Endodermal cell (in vitro differentiated cells): ENCODE results near the gene HDAC4. TPM values are rescaled to one million over a fixed set of nuclear protein-coding genes. Genes with fewer than 3 reads are reported as not detected.

Experiments
- DNase-seq: peaks from one replicate; pipeline ENCODE4 v3.0.0-alpha.2; 2017
- H3K27ac ChIP-seq: 2 replicates; pipeline ENCODE4 v1.5.1; 2013; ENCODE audit warnings: mild to moderate bottlenecking, low read depth, low read length, moderate library complexity
- H3K27me3 ChIP-seq: 2 replicates; pipeline ENCODE4 v1.6.1; 2013; ENCODE audit warnings: mild to moderate bottlenecking, low read length, moderate library complexity; ENCODE audit not compliant: insufficient read depth, control insufficient read depth, poor library complexity, severe bottlenecking
- H3K36me3 ChIP-seq: 2 replicates; pipeline ENCODE4 v1.7.0; 2013; ENCODE audit warnings: mild to moderate bottlenecking, low read length, moderate library complexity; ENCODE audit not compliant: control insufficient read depth, insufficient read depth
- H3K4me1 ChIP-seq: one replicate; pipeline ENCODE4 v1.7.0; 2013; ENCODE audit warnings: low read length; ENCODE audit not compliant: control insufficient read depth, insufficient read depth
- H3K4me3 ChIP-seq: 2 replicates; pipeline ENCODE4 v1.5.1; 2013; ENCODE audit warnings: mild to moderate bottlenecking, low read length, moderate library complexity
- H3K9ac ChIP-seq: 2 replicates; pipeline ENCODE4 v1.6.1; 2013; ENCODE audit warnings: mild to moderate bottlenecking, low read length, moderate library complexity; ENCODE audit not compliant: poor library complexity, severe bottlenecking; ENCODE audit errors: extremely low read depth
- H3K9me3 ChIP-seq: 2 replicates; pipeline ENCODE4 v1.6.1; 2013; ENCODE audit warnings: mild to moderate bottlenecking, low read length, moderate library complexity; ENCODE audit not compliant: control insufficient read depth
- H3K27ac Mint-ChIP-seq: 2 replicates; pipeline ENCODE4 v1.8.0; 2020; ENCODE audit warnings: mixed read lengths
- H3K27me3 Mint-ChIP-seq: 2 replicates; pipeline ENCODE4 v1.8.0; 2021; ENCODE audit warnings: mild to moderate bottlenecking, mixed read lengths; ENCODE audit not compliant: insufficient read depth
- H3K36me3 Mint-ChIP-seq: 2 replicates; pipeline ENCODE4 v1.8.0; 2020; ENCODE audit warnings: low read depth, mixed read lengths
- H3K4me1 Mint-ChIP-seq: 2 replicates; pipeline ENCODE4 v1.8.0; 2020; ENCODE audit warnings: mixed read lengths
- H3K4me3 Mint-ChIP-seq: 2 replicates; pipeline ENCODE4 v1.8.0; 2020; ENCODE audit warnings: mild to moderate bottlenecking, moderate library complexity, mixed read lengths
- H3K9me3 Mint-ChIP-seq: 2 replicates; pipeline ENCODE4 v1.8.0; 2020; ENCODE audit warnings: mild to moderate bottlenecking, mixed read lengths
- WGBS, 2 experiments: methylation state at CpG; one replicate each; pipeline versions ENCODE4 v1.1.5 to v1.1.7; 2013; ENCODE audit warnings: missing lambda C conversion rate in 2 of 2, mixed read lengths in 1 of 2; ENCODE audit not compliant: insufficient coverage in 1 of 2, insufficient read length in 1 of 2; 5-methylcytosine and 5-hydroxymethylcytosine counted together
- total RNA-seq, 2 donors: library from RNA; stranded (reverse); fragmentation: NEBNext Ultra II Directional in 1 of 2; extraction: Animal tissue kit (Norgen Biotek cat#: 25700) in 1 of 2; gene quantifications; 2 replicates in 1 of 2; 3 replicates in 1 of 2; pipeline ENCODE4 v1.2.1, GENCODE V29; 2021
- TF ChIP-seq, protein P1 (sequence below): fragments of 200-600 bp; sonication (generic); conservative IDR thresholded peaks from 2 replicates; pipeline ENCODE4 v1.5.0; 2021; ENCODE audit warnings: antibody characterized with exemption, mild to moderate bottlenecking

HDAC4 gene
- total RNA-seq, 2 donors from 2014 or later: 45.7 to 51.2 TPM

DNA sequence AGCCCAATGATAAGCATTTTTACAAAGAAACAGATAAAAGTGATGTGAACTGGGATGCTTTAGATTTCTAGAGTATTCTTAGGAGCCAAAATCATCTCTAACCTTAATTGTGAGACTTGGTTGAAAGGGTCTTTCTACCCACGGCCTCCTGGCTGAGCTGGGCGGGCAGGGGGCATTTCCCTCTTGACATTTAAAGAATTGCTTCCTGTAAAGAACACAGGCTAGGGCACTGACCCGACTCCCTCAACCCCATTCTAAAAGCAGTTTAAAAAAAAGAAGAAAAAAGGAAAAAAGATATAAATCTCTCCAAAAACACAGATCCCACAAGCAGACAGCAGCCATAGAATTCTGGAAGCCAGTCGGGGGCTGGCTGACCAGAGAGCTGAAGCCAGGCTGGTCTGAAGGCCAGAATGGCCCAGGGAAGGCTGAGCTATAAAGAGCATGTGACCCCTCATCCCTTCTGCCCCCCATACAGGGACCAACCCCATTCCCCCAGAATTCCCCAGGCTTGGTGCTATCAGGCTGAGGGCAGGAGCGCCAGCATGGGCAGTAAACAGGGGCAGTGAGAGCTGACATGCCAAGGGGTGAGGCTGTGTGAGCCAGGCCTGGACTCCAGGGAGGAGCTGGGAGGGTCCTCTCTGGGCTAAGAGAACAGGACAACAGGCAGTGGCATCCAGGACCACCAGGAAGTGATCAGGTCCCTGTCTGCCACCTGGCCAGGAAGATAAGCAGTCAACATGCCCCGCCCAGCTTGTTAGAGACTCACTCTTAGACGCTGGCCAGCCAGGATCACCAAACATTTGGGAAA is 188.5 kb downstream of the HDAC4 start:
- no peak for DNase-seq
- Mint-ChIP-seq H3K4me3 (no peak overlapping the region), H3K9me3 (no peaks in the 10 kb centered on the region), H3K4me1 (peaks cover 42% of the 10 kb centered on the region), H3K27ac (peak overlapping the region; percentile 35), H3K27me3 (no peaks in the 10 kb centered on the region), H3K36me3 (no peaks in the 10 kb centered on the region)
- Histone ChIP-seq H3K9me3 (no peaks in the 10 kb centered on the region), H3K4me1 (peaks cover 14% of the 10 kb centered on the region), H3K36me3 (no peaks in the 10 kb centered on the region), H3K4me3 (no peak overlapping the region), H3K9ac (no peak overlapping the region), H3K27ac (peak overlapping the region; percentile 25), H3K27me3 (no peaks in the 10 kb centered on the region)
- TF ChIP-seq, protein P1, sequence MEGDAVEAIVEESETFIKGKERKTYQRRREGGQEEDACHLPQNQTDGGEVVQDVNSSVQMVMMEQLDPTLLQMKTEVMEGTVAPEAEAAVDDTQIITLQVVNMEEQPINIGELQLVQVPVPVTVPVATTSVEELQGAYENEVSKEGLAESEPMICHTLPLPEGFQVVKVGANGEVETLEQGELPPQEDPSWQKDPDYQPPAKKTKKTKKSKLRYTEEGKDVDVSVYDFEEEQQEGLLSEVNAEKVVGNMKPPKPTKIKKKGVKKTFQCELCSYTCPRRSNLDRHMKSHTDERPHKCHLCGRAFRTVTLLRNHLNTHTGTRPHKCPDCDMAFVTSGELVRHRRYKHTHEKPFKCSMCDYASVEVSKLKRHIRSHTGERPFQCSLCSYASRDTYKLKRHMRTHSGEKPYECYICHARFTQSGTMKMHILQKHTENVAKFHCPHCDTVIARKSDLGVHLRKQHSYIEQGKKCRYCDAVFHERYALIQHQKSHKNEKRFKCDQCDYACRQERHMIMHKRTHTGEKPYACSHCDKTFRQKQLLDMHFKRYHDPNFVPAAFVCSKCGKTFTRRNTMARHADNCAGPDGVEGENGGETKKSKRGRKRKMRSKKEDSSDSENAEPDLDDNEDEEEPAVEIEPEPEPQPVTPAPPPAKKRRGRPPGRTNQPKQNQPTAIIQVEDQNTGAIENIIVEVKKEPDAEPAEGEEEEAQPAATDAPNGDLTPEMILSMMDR: no peak
- 70 to 81% methylated on average over 2 to 7 of the region's 7 CpGs for WGBS, 2 experiments

DNA sequence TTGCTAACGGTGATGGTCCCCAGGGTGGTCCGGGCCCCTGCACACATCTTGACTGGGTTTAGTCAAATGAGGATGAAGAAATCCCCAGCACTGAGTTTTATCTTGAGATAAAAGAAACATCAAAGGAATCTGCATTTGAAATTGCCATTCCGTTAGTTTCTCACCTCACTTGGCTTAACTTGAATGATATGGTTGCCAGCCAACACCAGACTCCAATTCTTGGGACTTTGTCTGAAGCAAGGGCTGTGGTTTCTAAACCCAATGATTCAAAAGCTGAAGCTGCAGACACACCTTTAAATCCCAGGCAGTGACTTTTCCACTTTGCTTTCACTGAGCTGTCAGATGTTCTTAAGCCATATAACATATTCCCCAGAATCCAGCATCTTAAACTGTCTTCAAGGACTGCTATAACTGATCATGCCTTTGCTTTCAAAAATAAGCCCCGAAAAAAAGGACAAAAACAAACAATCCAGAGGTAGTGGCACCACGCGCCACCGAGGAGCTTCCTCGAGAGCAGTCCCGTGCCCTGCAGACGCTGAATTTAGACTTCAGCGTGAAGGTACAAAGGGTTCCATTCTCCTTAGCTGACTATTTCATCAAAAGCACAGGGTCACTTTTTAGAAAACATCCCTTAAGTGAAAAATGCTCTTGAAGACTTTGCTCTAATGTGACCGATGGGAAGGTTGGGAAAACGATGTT is 189.3 kb downstream of the HDAC4 start:
- H3K27me3 ChIP-seq: no peaks in the 10 kb centered on the region
- Mint-ChIP-seq H3K36me3 (no peaks in the 10 kb centered on the region), H3K27ac (peak overlapping the region; percentile 17), H3K27me3 (no peaks in the 10 kb centered on the region), H3K9me3 (no peaks in the 10 kb centered on the region), H3K4me1 (peaks cover 42% of the 10 kb centered on the region), H3K4me3 (no peak overlapping the region)
- no peak for DNase-seq
- no peaks in the 10 kb centered on the region for H3K9me3 ChIP-seq
- no peaks in the 10 kb centered on the region for H3K36me3 ChIP-seq
- H3K27ac ChIP-seq: no peak overlapping the region
- WGBS, 2 experiments: 87 to 93% methylated on average over 13 of the region's 13 CpGs
- H3K4me1 ChIP-seq: peaks cover 14% of the 10 kb centered on the region
- H3K4me3 ChIP-seq: no peak overlapping the region
- no peak overlapping the region for H3K9ac ChIP-seq
- TF ChIP-seq, protein P1: no peak

DNA sequence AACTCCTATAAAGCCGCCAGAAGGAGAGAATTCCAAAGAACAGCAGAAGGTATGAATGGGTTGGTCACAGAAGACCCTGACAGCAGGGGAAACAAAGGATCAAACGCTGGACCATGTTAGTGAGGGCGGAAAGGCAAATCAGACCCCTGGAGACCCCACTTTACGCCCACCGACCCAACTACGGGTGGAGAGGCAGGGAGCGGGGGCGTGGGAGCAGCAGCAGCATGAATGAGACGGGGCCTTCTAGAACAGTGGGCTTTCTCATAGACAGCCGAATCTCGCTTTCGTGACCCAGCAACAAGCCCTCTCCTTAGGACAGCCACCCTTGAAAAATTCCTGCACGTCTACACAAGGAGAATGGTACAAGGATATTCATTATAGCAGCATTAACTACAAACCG is 191.0 kb downstream of the HDAC4 start:
- Histone ChIP-seq H3K4me3 (no peak overlapping the region), H3K9me3 (no peaks in the 10 kb centered on the region), H3K4me1 (peaks cover 14% of the 10 kb centered on the region), H3K9ac (no peak overlapping the region), H3K27ac (peak overlapping the region; percentile 67), H3K27me3 (no peaks in the 10 kb centered on the region), H3K36me3 (no peaks in the 10 kb centered on the region)
- Mint-ChIP-seq H3K27me3 (no peaks in the 10 kb centered on the region), H3K9me3 (no peaks in the 10 kb centered on the region), H3K4me3 (no peak overlapping the region), H3K36me3 (no peaks in the 10 kb centered on the region), H3K27ac (no peak overlapping the region), H3K4me1 (peaks cover 41% of the 10 kb centered on the region)
- TF ChIP-seq, protein P1: no peak
- DNase-seq: no peak
- WGBS, 2 experiments: 84% methylated on average over 10 to 14 of the region's 14 CpGs
